Heart left ventricle (tissue), 13 donors: ENCODE measurements around the gene GOLGA8S.
"Not testable (repeated sequence)": the region's sequence is repeated elsewhere in the genome, so short reads cannot be mapped to it uniquely, and the experiment has no call there.

Source experiments
- POLR2A ChIP-seq, 2 donors: fragments of 450-650 bp; IDR thresholded peaks; one replicate each; pipeline ENCODE4 v1.6.1; 2017; ENCODE audit warnings: antibody characterized with exemption in 2 of 2, mild to moderate bottlenecking in 2 of 2, moderate library complexity in 2 of 2
- TF ChIP-seq, protein P1 (sequence below), 12 donors: fragments of 200-600 bp; sonication (generic) in 4 of 12; IDR thresholded peaks; one replicate each; pipeline versions ENCODE4 v1.5.0 to v1.8.0; 2018 to 2022; ENCODE audit warnings: antibody characterized with exemption in 12 of 12, mild to moderate bottlenecking in 5 of 12
- donor health status: ischemic (EF 13 %, LVEDD 7.1; RV severe dilation, severe dysfunction).
- donor health status: DM: no; HTN: yes; CAD: no.
- donor health status: DM: no; HTN: no; CAD: no.
- donor health status: ischemic (EF 25% LVEDD 6.9; RV normal size, moderate dysfunction).
- donor health status: ischemic (EF 25% LVEDD 5.7; RV mildly dilated, moderate dysfunction).
- donor health status: ischemic (EF 35%, LVEDD 5.7; RV mildly dilated, moderate dysfunction).
- donor health status: nonischemic (EF 11% LVEDD 7.7; RV severe dilation, severe dysfunction).
- donor health status: DM: yes; HTN: yes; CAD: no.
- donor health status: PGD.
- donor health status: ischemic (EF 29% LVEDD 5.4; RV normal size, mild dysfunction).
- donor health status: nonischemic (EF 23%, LVEDD 6.1; RV moderate dilation, normal function).

DNA sequence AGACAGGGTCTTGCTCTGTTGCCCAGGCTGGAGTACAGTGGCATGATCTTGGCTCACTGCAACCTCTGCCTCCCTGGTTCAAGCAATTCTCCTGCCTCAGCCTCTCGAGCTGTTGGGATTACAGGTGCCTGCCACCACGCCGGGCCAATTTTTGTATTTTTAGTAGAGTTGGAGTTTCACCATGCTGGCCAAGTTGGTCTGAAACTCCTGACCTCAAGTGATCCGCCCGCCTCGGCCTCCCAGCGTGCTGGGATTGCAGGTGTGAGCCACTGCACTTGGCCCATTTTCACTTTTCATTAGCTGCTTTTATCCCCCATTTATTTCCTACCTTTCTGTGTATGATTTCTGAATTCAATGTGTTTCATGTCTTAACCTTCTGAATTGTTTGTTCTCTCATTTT is 48.6 kb upstream of the GOLGA8S start:
- TF ChIP-seq, protein P1, sequence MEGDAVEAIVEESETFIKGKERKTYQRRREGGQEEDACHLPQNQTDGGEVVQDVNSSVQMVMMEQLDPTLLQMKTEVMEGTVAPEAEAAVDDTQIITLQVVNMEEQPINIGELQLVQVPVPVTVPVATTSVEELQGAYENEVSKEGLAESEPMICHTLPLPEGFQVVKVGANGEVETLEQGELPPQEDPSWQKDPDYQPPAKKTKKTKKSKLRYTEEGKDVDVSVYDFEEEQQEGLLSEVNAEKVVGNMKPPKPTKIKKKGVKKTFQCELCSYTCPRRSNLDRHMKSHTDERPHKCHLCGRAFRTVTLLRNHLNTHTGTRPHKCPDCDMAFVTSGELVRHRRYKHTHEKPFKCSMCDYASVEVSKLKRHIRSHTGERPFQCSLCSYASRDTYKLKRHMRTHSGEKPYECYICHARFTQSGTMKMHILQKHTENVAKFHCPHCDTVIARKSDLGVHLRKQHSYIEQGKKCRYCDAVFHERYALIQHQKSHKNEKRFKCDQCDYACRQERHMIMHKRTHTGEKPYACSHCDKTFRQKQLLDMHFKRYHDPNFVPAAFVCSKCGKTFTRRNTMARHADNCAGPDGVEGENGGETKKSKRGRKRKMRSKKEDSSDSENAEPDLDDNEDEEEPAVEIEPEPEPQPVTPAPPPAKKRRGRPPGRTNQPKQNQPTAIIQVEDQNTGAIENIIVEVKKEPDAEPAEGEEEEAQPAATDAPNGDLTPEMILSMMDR (IDR thresholded peaks at IDR 0.05): not testable (repeated sequence)
- not testable (repeated sequence) for TF ChIP-seq POLR2A (IDR thresholded peaks at IDR 0.05)
